Measurements from ENCODE around the gene PLS3.

Gene PLS3

GRCh38 chrX:115565888-115566287 is 4.9 kb downstream of the PLS3 start:
- no peak for DNase-seq (ENCODE audit: low spot score)

- no peak for DNase-seq (ENCODE audit: low spot score)
Measured at GRCh38 chrX:115571712-115572111, 10.7 kb downstream of the PLS3 start.

DNA sequence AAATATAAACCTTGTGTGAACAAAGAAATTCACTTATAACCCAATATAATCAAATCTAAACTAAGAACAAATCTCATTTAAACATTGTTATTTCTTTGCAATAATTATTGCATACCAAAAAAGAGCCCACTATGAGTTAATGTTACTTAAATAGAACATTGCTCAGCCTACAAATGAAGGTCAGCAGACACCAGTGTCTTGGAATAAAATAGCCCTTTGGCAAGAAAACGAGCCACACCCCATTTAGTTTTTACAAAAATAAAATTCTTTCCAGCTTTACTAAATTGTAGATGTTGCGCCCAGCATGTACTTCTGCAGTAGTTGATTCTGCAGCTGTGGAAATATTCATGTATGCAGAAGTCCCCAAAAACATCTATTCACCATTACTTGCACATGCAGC is 12.2 kb downstream of the PLS3 start:
- DNase-seq (ENCODE audit: low spot score), result no peak

GRCh38 chrX:115576676-115577075 is 15.7 kb downstream of the PLS3 start:
- DNase-seq (ENCODE audit: low spot score), result no peak

- no peak for DNase-seq (ENCODE audit: low spot score)
Measured at GRCh38 chrX:115579327-115579726, 18.4 kb downstream of the PLS3 start.

DNA sequence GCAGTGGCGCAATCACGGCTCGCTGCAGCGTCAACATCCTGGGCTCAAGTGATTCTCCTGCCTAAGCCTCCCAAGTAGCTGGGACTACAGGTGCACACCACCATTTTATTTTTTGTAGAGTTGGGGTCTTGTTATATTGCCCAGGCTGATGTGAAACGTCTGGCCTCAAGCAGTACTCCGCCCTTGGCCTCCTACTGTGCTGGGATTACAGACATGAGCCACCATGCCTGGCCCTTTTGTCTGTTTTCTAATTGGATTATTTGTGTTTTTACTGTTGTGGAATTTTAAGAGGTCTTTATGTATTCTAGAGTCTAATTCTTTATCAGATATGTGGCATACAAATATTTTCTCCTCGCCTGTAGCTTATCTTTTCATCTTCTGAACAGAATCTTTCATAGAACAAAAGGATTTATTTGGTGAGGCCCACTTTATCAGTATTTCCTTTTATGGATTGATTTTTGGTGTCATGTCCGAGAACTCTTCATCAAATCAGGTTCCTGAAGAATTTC is 18.9 kb downstream of the PLS3 start:
- DNase-seq (ENCODE audit: low spot score), result no peak

DNA sequence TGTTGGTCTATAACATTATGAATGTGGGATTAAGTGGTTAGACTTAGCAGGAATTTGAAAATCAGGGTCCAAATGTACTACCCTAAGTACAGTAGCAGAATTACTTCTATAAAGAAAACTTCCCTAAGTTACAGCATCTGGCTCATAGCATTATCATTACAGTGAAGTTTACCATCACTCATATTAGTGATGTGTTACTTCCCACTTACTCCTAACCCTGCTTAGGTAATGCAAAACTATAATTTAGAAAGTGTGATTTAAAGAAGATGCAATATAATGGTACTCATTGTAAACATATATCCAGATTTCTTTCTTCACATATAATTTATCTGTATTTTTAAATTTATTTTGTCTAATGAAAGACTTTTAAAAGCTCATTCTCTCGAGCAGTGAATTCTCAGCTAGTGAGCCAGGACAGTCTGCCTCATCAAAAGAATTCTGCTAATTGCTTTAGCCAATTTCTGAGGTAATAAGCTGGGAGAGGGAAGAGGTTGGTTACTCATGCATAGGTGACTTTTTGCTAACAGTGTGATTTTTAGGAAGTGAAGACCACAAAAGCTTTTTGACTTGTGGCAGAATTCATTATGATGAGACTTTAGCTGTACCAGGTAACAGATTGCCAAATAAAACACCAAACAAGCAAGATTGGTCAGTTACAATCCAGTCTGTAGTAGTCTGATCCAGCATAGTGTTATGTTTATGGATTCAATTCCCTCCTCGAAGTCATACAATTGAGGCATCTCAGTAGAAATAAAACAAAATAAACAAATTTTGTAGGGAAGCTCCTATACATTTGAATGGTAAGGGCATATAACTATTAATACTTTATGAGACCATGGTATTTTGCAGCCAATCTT is 21.0 kb downstream of the PLS3 start:
- DNase-seq (ENCODE audit: low spot score), result no peak

DNA sequence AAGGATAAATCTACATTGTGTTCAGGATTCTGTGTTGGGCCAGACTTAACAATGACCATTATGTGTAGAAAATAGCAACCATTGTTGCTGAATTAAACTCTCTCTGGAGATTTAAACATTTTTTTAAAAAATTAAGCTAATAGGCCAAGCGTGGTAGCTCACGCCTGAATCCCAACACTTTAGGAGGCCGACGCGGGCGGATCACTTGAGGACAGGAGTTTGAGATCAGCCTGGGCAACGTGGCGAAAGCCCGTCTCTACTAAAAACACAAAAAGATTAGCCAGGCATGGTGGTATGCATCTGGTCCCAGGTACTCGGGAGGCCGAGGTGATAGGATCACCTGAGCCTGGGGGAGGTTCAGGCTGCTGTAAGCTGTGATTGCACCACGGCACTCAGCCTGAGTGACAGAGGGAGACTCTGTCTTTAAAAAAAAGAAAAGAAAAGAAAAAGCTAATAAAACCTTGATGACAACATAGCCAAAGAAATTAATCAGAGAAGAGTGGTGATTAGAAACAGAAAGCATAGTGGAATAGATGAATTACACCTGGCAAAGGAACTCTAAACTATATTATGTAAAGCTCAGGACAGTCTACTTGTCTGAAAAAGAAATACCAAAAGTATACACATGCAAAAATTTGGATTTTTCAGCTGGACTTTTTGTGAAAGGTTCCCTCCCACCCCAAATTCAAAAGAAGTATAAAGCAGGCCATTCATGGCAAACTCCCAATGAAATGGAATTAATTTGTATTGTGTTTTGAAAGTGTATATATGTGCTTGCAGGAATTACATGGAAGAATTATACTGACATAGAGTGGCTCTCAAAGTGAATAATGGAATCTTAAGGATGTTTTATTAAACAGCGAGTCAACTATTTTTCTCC is 21.9 kb downstream of the PLS3 start:
- no peak for DNase-seq (ENCODE audit: low spot score)

- no peak for DNase-seq (ENCODE audit: low spot score)
Measured at GRCh38 chrX:115583496-115584004, 22.6 kb downstream of the PLS3 start.

GRCh38 chrX:115584696-115585095 is 23.7 kb downstream of the PLS3 start:
- DNase-seq (ENCODE audit: low spot score), result no peak

- DNase-seq (ENCODE audit: low spot score), result no peak
Measured at GRCh38 chrX:115588179-115588578, 27.2 kb downstream of the PLS3 start.

GRCh38 chrX:115589419-115589818 is 28.4 kb downstream of the PLS3 start:
- DNase-seq (ENCODE audit: low spot score), result no peak

- no peak for DNase-seq (ENCODE audit: low spot score)
Measured at GRCh38 chrX:115591420-115591819, 30.4 kb downstream of the PLS3 start.

DNA sequence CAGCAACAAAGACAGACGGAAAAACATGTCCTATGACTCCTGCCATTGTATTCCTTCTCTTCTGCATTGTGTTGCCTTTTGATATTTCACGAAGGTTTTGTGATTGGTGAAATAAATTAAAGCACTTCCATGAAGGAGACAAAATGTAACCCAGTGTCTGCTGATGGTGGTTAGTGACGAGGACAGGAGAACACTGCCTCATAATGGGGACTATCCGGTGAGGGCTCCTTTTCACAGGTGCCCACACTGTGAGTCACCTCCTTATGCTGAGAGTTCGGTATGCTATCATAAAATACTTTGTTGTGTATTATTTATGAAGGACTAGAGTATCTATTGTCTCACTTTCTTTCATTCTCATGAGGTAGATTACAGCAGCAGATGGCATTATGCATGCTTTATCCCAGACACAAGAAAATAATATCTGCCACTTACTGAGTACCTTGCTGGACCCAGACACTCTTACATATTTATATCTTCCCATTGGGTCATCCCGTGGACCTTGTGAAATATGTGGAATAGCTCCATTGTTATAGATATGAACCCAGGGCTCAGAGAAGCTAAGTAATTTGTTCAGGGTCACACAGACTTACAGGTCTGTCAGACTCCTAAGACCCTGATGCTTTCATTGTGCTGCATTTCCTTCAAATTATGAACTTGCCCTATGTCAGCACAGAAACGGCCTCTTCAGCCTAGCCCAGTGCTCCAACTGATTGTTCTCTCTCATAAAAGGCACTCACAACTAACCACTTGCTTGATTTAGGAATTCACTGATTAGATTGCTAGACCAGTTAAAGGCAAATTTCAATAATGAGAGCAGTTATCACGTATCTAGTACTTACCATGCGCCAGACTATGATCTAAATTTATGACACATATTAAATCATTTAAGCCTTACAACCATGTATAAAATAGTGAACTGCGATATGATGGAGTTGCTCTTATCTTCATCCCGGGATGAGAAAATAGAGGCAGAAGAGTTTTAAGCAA is 31.2 kb downstream of the PLS3 start:
- no peak for DNase-seq (ENCODE audit: low spot score)

GRCh38 chrX:115592997-115593734 is 32.2 kb downstream of the PLS3 start:
- DNase-seq (ENCODE audit: low spot score), result no peak

DNA sequence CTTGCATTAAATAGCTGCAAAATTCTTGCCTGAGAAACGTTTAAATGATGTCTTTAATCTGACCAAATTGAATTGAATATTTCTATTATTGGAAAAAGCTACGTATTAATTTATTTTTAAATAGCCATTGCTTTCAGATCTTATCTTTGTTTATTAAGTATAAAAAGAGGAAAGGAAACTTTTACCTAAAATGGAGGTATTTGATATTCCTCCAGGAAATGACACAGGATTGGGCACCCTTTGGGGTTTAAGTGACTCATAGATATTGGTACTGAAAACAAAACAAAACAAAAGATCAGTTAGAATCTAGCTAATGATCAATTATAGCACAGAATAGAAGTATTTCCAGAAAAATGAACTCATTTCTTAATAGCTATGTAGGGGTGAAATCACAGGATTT is 34.1 kb downstream of the PLS3 start:
- no peak for DNase-seq (ENCODE audit: low spot score)

DNA sequence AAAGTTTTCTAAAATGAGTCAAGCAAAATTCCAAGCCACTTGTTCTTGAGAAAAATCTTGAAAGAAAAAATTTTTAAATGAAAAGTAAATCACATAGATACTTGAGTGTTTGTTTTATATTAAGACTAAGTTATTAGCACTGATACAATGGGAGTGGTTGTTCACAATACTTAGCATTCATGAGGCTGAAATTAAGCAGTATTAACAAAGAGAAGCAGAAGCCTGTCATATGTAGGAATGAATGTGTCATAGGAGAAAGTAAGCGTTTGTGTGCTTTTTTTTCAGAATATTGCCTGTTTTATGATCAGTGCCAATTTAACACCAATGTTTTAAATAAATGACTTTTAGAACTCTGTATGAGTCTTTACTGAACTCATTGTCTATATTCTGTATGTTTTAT is 37.6 kb downstream of the PLS3 start:
- DNase-seq (ENCODE audit: low spot score), result no peak

GRCh38 chrX:115602308-115602707 is 41.3 kb downstream of the PLS3 start:
- no peak for DNase-seq (ENCODE audit: low spot score)

GRCh38 chrX:115602729-115603389 is 41.9 kb downstream of the PLS3 start:
- no peak for DNase-seq (ENCODE audit: low spot score)

GRCh38 chrX:115603534-115604074 is 42.6 kb downstream of the PLS3 start:
- no peak for DNase-seq (ENCODE audit: low spot score)

Data from hematopoietic multipotent progenitor cell treated with erythropoietin and hydrocortisone succinate and interleukin-3 and kit ligand, for 15 days (in vitro differentiated cells).